Natural killer cell (primary cell): ENCODE measurements around the gene PTPRN. TPM values are rescaled to one million over a fixed set of nuclear protein-coding genes. Genes with fewer than 3 reads are reported as not detected.

Source experiments
- ATAC-seq, 3 donors: fragments of 150-1000 bp in 2 of 3; fragments of 200-7000 bp in 1 of 3; cut with Tn5 transposase; 1 replicate in 1 of 3; 2 replicates in 2 of 3; pipeline ENCODE4 v1.10.0; 2021; ENCODE audit warnings: mild to moderate bottlenecking in 2 of 3, moderate library complexity in 2 of 3
- DNase-seq, 2 donors: peaks; one replicate each; pipeline versions ENCODE4 v3.0.0 to v3.0.0-alpha.2; 2013 to 2021; ENCODE audit warnings: mixed read lengths in 1 of 2
- H3K27ac ChIP-seq: one replicate; pipeline ENCODE4 v1.5.1; 2013; ENCODE audit warnings: mild to moderate bottlenecking, low read length
- H3K27me3 ChIP-seq: one replicate; pipeline ENCODE4 v1.6.1; 2013; ENCODE audit warnings: low read length; ENCODE audit not compliant: control insufficient read depth, insufficient read depth
- H3K36me3 ChIP-seq: one replicate; pipeline ENCODE4 v1.6.1; 2013; ENCODE audit warnings: low read length; ENCODE audit not compliant: control insufficient read depth, insufficient read depth
- H3K4me1 ChIP-seq: one replicate; pipeline ENCODE4 v1.6.1; 2013; ENCODE audit warnings: low read length; ENCODE audit not compliant: control insufficient read depth, insufficient read depth
- H3K4me3 ChIP-seq: one replicate; pipeline ENCODE4 v1.5.1; 2013; ENCODE audit warnings: low read length
- H3K9me3 ChIP-seq: one replicate; pipeline ENCODE4 v1.6.1; 2013; ENCODE audit warnings: low read length; ENCODE audit not compliant: control insufficient read depth, insufficient read depth
- H3K27ac Mint-ChIP-seq, 2 donors: one replicate each; pipeline ENCODE4 v1.8.0; 2022; ENCODE audit warnings: mild to moderate bottlenecking in 2 of 2, mixed read lengths in 2 of 2, moderate library complexity in 1 of 2
- H3K27me3 Mint-ChIP-seq, 2 donors: one replicate each; pipeline ENCODE4 v1.8.0; 2022; ENCODE audit warnings: low read depth in 2 of 2, mixed read lengths in 2 of 2
- H3K36me3 Mint-ChIP-seq: one replicate; pipeline ENCODE4 v1.8.0; 2022; ENCODE audit warnings: mixed read lengths
- H3K4me1 Mint-ChIP-seq, 2 donors: one replicate each; pipeline ENCODE4 v1.8.0; 2022; ENCODE audit warnings: mixed read lengths in 2 of 2
- H3K4me3 Mint-ChIP-seq: one replicate; pipeline ENCODE4 v1.8.0; 2022; ENCODE audit warnings: mild to moderate bottlenecking, moderate library complexity, mixed read lengths
- H3K9me3 Mint-ChIP-seq, 2 donors: one replicate each; pipeline ENCODE4 v1.8.0; 2022; ENCODE audit warnings: mixed read lengths in 2 of 2
- WGBS: methylation state at CpG from one replicate; pipeline ENCODE4 v1.1.7; 2013; ENCODE audit warnings: missing lambda C conversion rate; ENCODE audit not compliant: insufficient coverage; 5-methylcytosine and 5-hydroxymethylcytosine counted together
- intact Hi-C: fragments of 100-400 bp; cut with micrococcal nuclease; formaldehyde crosslinking; loops from one replicate; pipeline ENCODE4 v1.14.2; 2022
- total RNA-seq, 4 donors: library from RNA; stranded (reverse); fragments of 120-200 nt in 1 of 4; gene quantifications; one replicate each; pipeline versions ENCODE4 v1.2.3 to v1.2.4, GENCODE V29; 2013 to 2022
- TF ChIP-seq, protein P1 (sequence below): fragments of 200-600 bp; IDR thresholded peaks from one replicate; pipeline ENCODE4 v1.8.0; 2022; ENCODE audit warnings: antibody characterized with exemption

The PTPRN gene
- total RNA-seq, 3 donors from 2014 or later (not counting 1 experiment from before 2014, with no cell fraction given) = 0.23 to 0.35 TPM; not detected in 1

DNA sequence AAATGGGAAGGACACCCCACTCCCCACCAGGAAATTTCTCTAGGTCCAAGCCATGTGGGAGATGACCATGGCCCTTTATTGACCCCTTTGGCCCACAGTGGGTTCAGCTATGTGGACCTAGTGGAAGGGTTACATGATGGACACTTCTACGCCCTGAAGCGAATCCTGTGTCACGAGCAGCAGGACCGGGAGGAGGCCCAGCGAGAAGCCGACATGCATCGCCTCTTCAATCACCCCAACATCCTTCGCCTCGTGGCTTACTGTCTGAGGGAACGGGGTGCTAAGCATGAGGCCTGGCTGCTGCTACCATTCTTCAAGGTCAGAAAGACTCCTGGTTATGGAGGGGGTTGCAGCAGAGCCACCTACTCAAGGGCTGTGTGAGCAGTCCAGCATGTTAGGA is 62.6 kb downstream of the PTPRN start:
- Histone ChIP-seq H3K9me3 (no peaks in the 10 kb centered on the region), H3K4me1 (peaks cover 65% of the 10 kb centered on the region), H3K4me3 (no peak overlapping the region), H3K27ac (peak overlapping the region; percentile 97), H3K27me3 (no peaks in the 10 kb centered on the region), H3K36me3 (peaks cover 36% of the 10 kb centered on the region)
- intact Hi-C loops = no loop called here
- H3K4me1 Mint-ChIP-seq = peaks cover 54 to 69% of the 10 kb centered on the region in 2 donors
- DNase-seq (no peak), ATAC-seq (no peak)
- 98% methylated on average over 10 of the region's 10 CpGs for WGBS
- peak overlapping the region; percentile 94 for H3K4me3 Mint-ChIP-seq
- no peaks in the 10 kb centered on the region for H3K27me3 Mint-ChIP-seq
- H3K27ac Mint-ChIP-seq = peak overlapping the region; percentile 86 to 98
- TF ChIP-seq, protein P1, sequence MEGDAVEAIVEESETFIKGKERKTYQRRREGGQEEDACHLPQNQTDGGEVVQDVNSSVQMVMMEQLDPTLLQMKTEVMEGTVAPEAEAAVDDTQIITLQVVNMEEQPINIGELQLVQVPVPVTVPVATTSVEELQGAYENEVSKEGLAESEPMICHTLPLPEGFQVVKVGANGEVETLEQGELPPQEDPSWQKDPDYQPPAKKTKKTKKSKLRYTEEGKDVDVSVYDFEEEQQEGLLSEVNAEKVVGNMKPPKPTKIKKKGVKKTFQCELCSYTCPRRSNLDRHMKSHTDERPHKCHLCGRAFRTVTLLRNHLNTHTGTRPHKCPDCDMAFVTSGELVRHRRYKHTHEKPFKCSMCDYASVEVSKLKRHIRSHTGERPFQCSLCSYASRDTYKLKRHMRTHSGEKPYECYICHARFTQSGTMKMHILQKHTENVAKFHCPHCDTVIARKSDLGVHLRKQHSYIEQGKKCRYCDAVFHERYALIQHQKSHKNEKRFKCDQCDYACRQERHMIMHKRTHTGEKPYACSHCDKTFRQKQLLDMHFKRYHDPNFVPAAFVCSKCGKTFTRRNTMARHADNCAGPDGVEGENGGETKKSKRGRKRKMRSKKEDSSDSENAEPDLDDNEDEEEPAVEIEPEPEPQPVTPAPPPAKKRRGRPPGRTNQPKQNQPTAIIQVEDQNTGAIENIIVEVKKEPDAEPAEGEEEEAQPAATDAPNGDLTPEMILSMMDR = no peak
- no peaks in the 10 kb centered on the region for H3K36me3 Mint-ChIP-seq
- H3K9me3 Mint-ChIP-seq = no peaks in the 10 kb centered on the region

DNA sequence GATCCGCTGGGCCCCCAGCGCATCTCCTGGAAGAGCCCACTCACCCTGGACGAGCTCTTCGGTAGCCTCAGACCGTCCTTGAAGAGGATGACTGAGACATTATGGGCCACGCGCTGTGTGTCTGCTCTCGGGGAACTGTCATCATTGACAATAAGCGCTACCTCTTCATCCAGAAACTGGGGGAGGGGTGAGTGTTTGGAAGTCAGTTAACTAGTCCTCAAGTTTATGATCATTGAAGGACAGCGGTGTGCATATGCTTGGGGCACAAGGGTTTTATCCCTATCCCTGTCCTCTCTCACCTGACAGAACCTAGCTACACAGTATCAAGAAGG is 63.3 kb downstream of the PTPRN start:
- Histone ChIP-seq H3K27me3 (no peaks in the 10 kb centered on the region), H3K27ac (peak overlapping the region; percentile 97), H3K4me1 (peaks cover 58% of the 10 kb centered on the region), H3K4me3 (peak overlapping the region; percentile 96), H3K36me3 (peaks cover 29% of the 10 kb centered on the region), H3K9me3 (no peaks in the 10 kb centered on the region)
- H3K27me3 Mint-ChIP-seq = no peaks in the 10 kb centered on the region
- no peaks in the 10 kb centered on the region for H3K36me3 Mint-ChIP-seq
- intact Hi-C loops = loop anchor here (1.0 to 2.0 kb wide), 2 partner anchors 7 to 17 kb away; partner anchors contain the start of genes ANKZF1, ATG9A, TUBA4A and TUBA4B
- peak overlapping the region; percentile 94 for H3K4me3 Mint-ChIP-seq
- H3K4me1 Mint-ChIP-seq = peaks cover 50 to 66% of the 10 kb centered on the region in 2 donors
- H3K27ac Mint-ChIP-seq = peak overlapping the region; percentile 86 to 98
- ATAC-seq = peak in 1 of 3 donors; percentile 3
- 25% methylated on average over 10 of the region's 10 CpGs for WGBS
- H3K9me3 Mint-ChIP-seq = no peaks in the 10 kb centered on the region
- TF ChIP-seq, protein P1 = no peak
- DNase-seq = peak in 1 of 2 donors; percentile 42

DNA sequence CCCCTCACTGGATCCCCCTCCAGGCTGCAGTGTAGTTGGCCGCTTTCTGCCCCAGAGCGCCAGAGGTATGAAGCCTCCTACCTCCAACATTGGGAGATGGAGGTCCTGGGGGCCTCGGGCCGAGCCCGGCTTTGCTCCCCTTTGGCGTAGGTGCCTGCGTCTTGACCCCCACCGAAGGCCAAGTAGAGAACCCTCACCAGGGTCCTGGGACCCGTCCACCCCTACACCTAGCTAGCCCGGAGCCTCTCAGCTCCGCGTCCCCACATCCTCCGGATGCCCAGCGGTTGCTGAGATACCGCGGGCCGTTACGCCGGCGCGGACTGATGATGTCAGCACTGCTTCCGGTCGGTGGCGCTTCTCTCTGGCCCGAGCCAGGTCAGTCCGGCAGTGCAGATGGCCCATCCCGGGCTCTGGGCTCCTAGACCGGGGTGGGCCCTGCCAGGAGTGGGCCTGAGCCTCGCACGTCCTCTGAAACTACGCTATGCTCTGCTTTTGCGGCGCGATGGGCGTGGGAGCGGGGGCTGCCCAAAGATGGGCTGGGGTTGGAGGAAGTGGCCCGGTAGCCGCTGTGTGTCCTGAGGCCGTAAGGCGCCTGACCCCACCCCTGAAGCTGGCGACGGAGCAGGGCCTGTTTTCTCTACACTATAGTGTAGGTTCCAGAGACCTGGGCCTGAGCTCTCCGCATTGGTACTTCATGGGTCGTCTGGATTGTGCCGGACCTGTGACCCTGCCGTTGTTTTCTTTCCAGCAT is 63.9 kb downstream of the PTPRN start, which contains the start of the genes GLB1L and STK16:
Gene GLB1L (minus strand): TSS at position 297 of the 751 bp plus-strand sequence. CDS start 1,871 bp downstream, outside the sequence.
Gene STK16 (plus strand): TSS at position 332 of the 751 bp plus-strand sequence. CDS start 521 bp downstream, outside the sequence.
- H3K4me3 Mint-ChIP-seq = peak within 1 kb of the TSS; percentile 94
- ATAC-seq (peak; percentile 76 to 90 (median 84)), DNase-seq (peak; percentile 93 to 94)
- no peaks in the 10 kb centered on the region for H3K27me3 Mint-ChIP-seq
- H3K9me3 Mint-ChIP-seq = no peaks in the 10 kb centered on the region
- peaks cover 53% of the 10 kb centered on the region for H3K4me1 ChIP-seq
- H3K9me3 ChIP-seq = no peaks in the 10 kb centered on the region
- H3K27ac ChIP-seq = peak within 1 kb of the TSS; percentile 97
- peak within 1 kb of the TSS; percentile 86 to 98 for H3K27ac Mint-ChIP-seq
- intact Hi-C loops = loop anchor here (1.0 to 2.0 kb wide), 2 partner anchors 8 to 17 kb away; partner anchors contain the start of genes ANKZF1, ATG9A, TUBA4A and TUBA4B
- H3K36me3 ChIP-seq = peaks cover 24% of the 10 kb centered on the region
- TF ChIP-seq, protein P1 = no peak
- H3K4me3 ChIP-seq = peak within 1 kb of the TSS; percentile 96
- H3K4me1 Mint-ChIP-seq = peaks cover 45 to 60% of the 10 kb centered on the region in 2 donors
- H3K27me3 ChIP-seq = no peaks in the 10 kb centered on the region
- WGBS = under 1% methylated on average over 46 of the region's 46 CpGs
- no peaks in the 10 kb centered on the region for H3K36me3 Mint-ChIP-seq
